IMR-90 (cell line): ENCODE data around the gene ANKMY2. TPM values are rescaled to one million over a fixed set of nuclear protein-coding genes. Genes with fewer than 3 reads are reported as not detected.

Experiments
- ATAC-seq: fragments of 200-7000 bp; cut with Tn5 transposase; 2 replicates; pipeline ENCODE4 v1.9.1; 2020; ENCODE audit warnings: low read depth, mild to moderate bottlenecking, moderate library complexity
- BruUV-seq: library from RNA; stranded (reverse); fragments of 400-500 nt; replicated peaks from 2 replicates; lab custom pipeline; 2021; lab: Mats Ljungman, UMichigan
- CTCF ChIA-PET: fragments of 300-600 bp; formaldehyde crosslinking; extraction: SDS; loops from one replicate; lab custom pipeline; 2021; ENCODE audit warnings: antibody characterized with exemption; lab: Yijun Ruan, JAX
- POLR2A ChIA-PET: fragments of 300-600 bp; sonication (Branson Sonifier 250); formaldehyde crosslinking; loops from one replicate; lab custom pipeline; 2022; ENCODE audit warnings: antibody characterized with exemption; ENCODE audit not compliant: unreplicated experiment; lab: Charles Lee
- DNase-seq: peaks from one replicate; pipeline ENCODE4 v3.0.0; 2013
- H2AFZ ChIP-seq: replicated peaks from 2 replicates; pipeline ENCODE3; 2013; ENCODE audit warnings: low read length, mild to moderate bottlenecking; ENCODE audit not compliant: poor library complexity
- H2AK5ac ChIP-seq: 2 replicates; pipeline ENCODE4 v1.6.1; 2013; ENCODE audit warnings: low read depth, low read length, inconsistent platforms
- H2AK9ac ChIP-seq: replicated peaks from 2 replicates; pipeline ENCODE3; 2013; ENCODE audit warnings: mild to moderate bottlenecking, low read depth, low read length, moderate library complexity; ENCODE audit not compliant: poor library complexity
- H2BK120ac ChIP-seq: 2 replicates; pipeline ENCODE4 v1.6.1; 2013; ENCODE audit warnings: low read depth, low read length, inconsistent platforms
- H2BK15ac ChIP-seq: 3 replicates; pipeline ENCODE4 v1.6.1; 2013; ENCODE audit warnings: low read depth, low read length, inconsistent platforms
- H2BK20ac ChIP-seq: 2 replicates; pipeline ENCODE4 v1.6.1; 2013; ENCODE audit warnings: low read depth, mild to moderate bottlenecking, inconsistent platforms, low read length, moderate library complexity
- H2BK5ac ChIP-seq: 2 replicates; pipeline ENCODE4 v1.6.1; 2013; ENCODE audit warnings: mild to moderate bottlenecking, low read depth, low read length, inconsistent platforms; ENCODE audit not compliant: poor library complexity, severe bottlenecking
- H3K14ac ChIP-seq: replicated peaks from 2 replicates; pipeline ENCODE4 v1.6.1; 2013; ENCODE audit warnings: low read depth, low read length, inconsistent platforms
- H3K18ac ChIP-seq: 2 replicates; pipeline ENCODE4 v1.6.1; 2013; ENCODE audit warnings: low read depth, low read length, control low read depth
- H3K23ac ChIP-seq: 2 replicates; pipeline ENCODE4 v1.6.1; 2013; ENCODE audit warnings: low read depth, low read length, inconsistent platforms
- H3K27ac ChIP-seq: 2 replicates; pipeline ENCODE4 v1.5.1; 2013; ENCODE audit warnings: mild to moderate bottlenecking, control low read depth, low read length; ENCODE audit not compliant: insufficient read depth
- H3K27me3 ChIP-seq: 2 replicates; pipeline ENCODE4 v1.6.1; 2013; ENCODE audit warnings: low read length; ENCODE audit not compliant: control insufficient read depth, insufficient read depth
- H3K36me3 ChIP-seq: 2 replicates; pipeline ENCODE4 v1.6.1; 2013; ENCODE audit warnings: low read length, mixed read lengths; ENCODE audit not compliant: control insufficient read depth, insufficient read depth
- H3K4ac ChIP-seq: 2 replicates; pipeline ENCODE4 v1.6.1; 2013; ENCODE audit warnings: low read depth, low read length, inconsistent platforms
- H3K4me1 ChIP-seq: 2 replicates; pipeline ENCODE4 v1.6.1; 2013; ENCODE audit warnings: low read length, mixed read lengths; ENCODE audit not compliant: control insufficient read depth, insufficient read depth
- H3K4me2 ChIP-seq: 2 replicates; pipeline ENCODE4 v1.6.1; 2013; ENCODE audit warnings: low read depth, mild to moderate bottlenecking, control low read depth, low read length, moderate library complexity
- H3K4me3 ChIP-seq: 2 replicates; pipeline ENCODE4 v1.5.1; 2013; ENCODE audit warnings: low read depth, mild to moderate bottlenecking, control low read depth, low read length, moderate library complexity; ENCODE audit not compliant: insufficient read depth
- H3K56ac ChIP-seq: 2 replicates; pipeline ENCODE4 v1.6.1; 2013; ENCODE audit warnings: low read length, inconsistent platforms; ENCODE audit not compliant: insufficient read depth; ENCODE audit errors: extremely low read depth
- H3K79me1 ChIP-seq, 2 experiments: 2 replicates each; pipeline ENCODE4 v1.6.1; 2013; ENCODE audit warnings: low read length in 2 of 2, inconsistent platforms in 1 of 2, low read depth in 1 of 2
- H3K9ac ChIP-seq: 2 replicates; pipeline ENCODE4 v1.6.1; 2013; ENCODE audit warnings: low read depth, low read length, control low read depth
- H3K9me1 ChIP-seq: 2 replicates; pipeline ENCODE4 v1.6.1; 2013; ENCODE audit warnings: low read length, inconsistent platforms; ENCODE audit not compliant: insufficient read depth
- H3K9me3 ChIP-seq: 2 replicates; pipeline ENCODE4 v1.6.1; 2013; ENCODE audit warnings: low read length; ENCODE audit not compliant: control insufficient read depth, insufficient read depth
- H4K20me1 ChIP-seq: 2 replicates; pipeline ENCODE4 v1.6.1; 2013; ENCODE audit warnings: low read length, inconsistent platforms; ENCODE audit not compliant: insufficient read depth
- H4K5ac ChIP-seq: 2 replicates; pipeline ENCODE4 v1.6.1; 2013; ENCODE audit warnings: mild to moderate bottlenecking, low read depth, low read length, control low read depth
- H4K8ac ChIP-seq, 2 experiments: 2 replicates each; pipeline ENCODE4 v1.6.1; 2013; ENCODE audit warnings: low read depth in 2 of 2, low read length in 2 of 2, control low read depth in 1 of 2, inconsistent platforms in 1 of 2
- H4K91ac ChIP-seq: 2 replicates; pipeline ENCODE4 v1.6.1; 2013; ENCODE audit warnings: low read depth, low read length, inconsistent platforms; ENCODE audit not compliant: insufficient read depth
- CHD1 ChIP-seq: IDR thresholded peaks from 2 replicates; pipeline ENCODE4 v1.6.1; 2012; ENCODE audit warnings: low read depth, low read length, improper control_type of control experiment
- MAFK ChIP-seq: IDR thresholded peaks from 2 replicates; pipeline ENCODE4 v1.6.1; 2012; ENCODE audit warnings: low read depth, low read length, improper control_type of control experiment
- WGBS, 2 experiments: methylation state at CpG; one replicate each; pipeline versions ENCODE4 v1.1.5 to v1.1.7; 2013; ENCODE audit warnings: missing lambda C conversion rate in 2 of 2; ENCODE audit not compliant: insufficient read length in 1 of 2; ENCODE audit errors: extremely low coverage in 2 of 2; 5-methylcytosine and 5-hydroxymethylcytosine counted together
- dilution Hi-C: fragments of 300-500 bp; cut with HindIII; formaldehyde crosslinking; loops from one replicate; pipeline ENCODE4 v1.14.3; 2018; ENCODE audit warnings: low sequenced_read_pairs; ENCODE audit not compliant: unreplicated experiment
- in situ Hi-C: fragments of 300-500 bp; cut with MboI; formaldehyde crosslinking; loops from 3 replicates; pipeline ENCODE4 v1.14.3; 2019; ENCODE audit warnings: low sequenced_read_pairs, inconsistent platforms, mixed read lengths
- intact Hi-C: fragments of 100-400 bp; cut with micrococcal nuclease; formaldehyde crosslinking; loops from 2 replicates; pipeline ENCODE4 v1.10.0; 2022
- polyA plus RNA-seq, 3 experiments: library from polyadenylated mRNA; depleted of rRNA; stranded (reverse); fragments of >200 nt; gene quantifications; 2 replicates each; pipeline ENCODE4 v1.2.3, GENCODE V29; 2012; ENCODE audit warnings: low replicate concordance in 1 of 3
- total RNA-seq: library from RNA; depleted of rRNA; stranded (reverse); fragments of >200 nt; gene quantifications from 2 replicates; pipeline ENCODE4 v1.2.3, GENCODE V29; 2012

The ANKMY2 gene
- total and polyA plus RNA-seq, 2 of the 4 experiments (the other 2 are of a cell fraction): 19.5 to 41.9 TPM

DNA sequence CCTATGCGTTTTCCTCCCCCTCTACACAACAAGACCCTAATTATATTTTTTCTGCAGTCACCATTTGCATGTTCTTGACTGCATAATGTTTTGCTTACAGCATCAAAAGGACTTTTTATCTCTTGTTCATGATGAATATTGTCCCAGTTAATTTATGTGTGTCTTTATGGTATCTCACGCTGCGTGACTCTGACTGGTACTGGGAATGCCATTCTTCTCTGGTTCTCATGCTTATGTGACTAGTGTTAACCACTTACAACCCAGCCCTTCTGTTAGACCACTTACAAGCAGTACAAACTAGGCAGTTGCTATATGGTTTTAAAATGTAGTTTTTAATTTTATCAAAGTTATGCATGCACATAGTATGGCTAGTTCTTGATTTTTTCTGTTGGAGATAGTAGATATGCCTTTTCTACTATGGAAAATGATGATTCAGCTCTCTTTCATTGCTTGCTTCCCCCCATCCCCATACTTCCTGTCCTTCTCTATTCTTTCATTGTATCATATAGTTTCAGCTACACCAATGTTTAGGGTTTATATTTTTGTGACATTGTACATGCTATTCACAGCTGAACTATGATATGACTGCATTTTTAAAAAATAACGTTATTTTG, 25.3 kb upstream of the ANKMY2 start:
- WGBS, 2 experiments: no CpG with 5 or more reads among the region's 4 CpGs
- Histone ChIP-seq H3K14ac (peak overlapping the region; percentile 49; the same call in 1 of the 2 replicates), H2BK5ac (peak overlapping the region; percentile 93), H4K20me1 (no peaks in the 10 kb centered on the region), H3K4ac (peak overlapping the region; percentile 50; the same call in 1 of the 2 replicates), H3K18ac (peak overlapping the region; percentile 97; the same call in 1 of the 2 replicates), H3K27ac (peak overlapping the region; percentile 69; the same call in 1 of the 2 replicates), H3K56ac (no peak overlapping the region), H3K9ac (no peak overlapping the region), H2BK20ac (peak overlapping the region; percentile 59; the same call in 1 of the 2 replicates), H2BK15ac (peak overlapping the region; percentile 27; the same call in 1 of the 3 replicates), H2AK5ac (no peak overlapping the region), H2BK120ac (peak overlapping the region; percentile 37; the same call in 1 of the 2 replicates), H3K9me3 (no peaks in the 10 kb centered on the region), H3K36me3 (peaks cover 5% of the 10 kb centered on the region), H3K79me1 (peaks cover 11 to 44% of the 10 kb centered on the region in 2 experiments; a peak in 3 of 4 replicates), H2AK9ac (no peak overlapping the region), H3K4me1 (peaks cover 11% of the 10 kb centered on the region), H3K9me1 (peaks cover 5% of the 10 kb centered on the region), H3K4me2 (no peak overlapping the region), H4K8ac (peak overlapping the region in 1 of 2 experiments; percentile 14; a peak in 1 of 4 replicates), H3K4me3 (no peak overlapping the region), H3K27me3 (no peaks in the 10 kb centered on the region), H4K91ac (no peak overlapping the region), H4K5ac (peak overlapping the region; percentile 72; the same call in 1 of the 2 replicates), H3K23ac (no peak overlapping the region), H2AFZ (no peak overlapping the region)
- in situ Hi-C loops (no loop called here), dilution Hi-C loops (no loop called here), intact Hi-C loops (no loop called here)
- TF ChIP-seq CHD1 (no peak), MAFK (peak; percentile 68)
- POLR2A ChIA-PET: no interaction called here
- CTCF ChIA-PET: no interaction called here
- DNase-seq: no peak
- no TSS peak for BruUV-seq
- ATAC-seq: no peak
